ENCODE results near the gene LAT.

The LAT gene

GRCh38 chr16:29011112-29011511, 26.3 kb downstream of the LAT start:
- TF ChIP-seq CTCF (IDR thresholded peaks at IDR 0.05; ENCODE audit: low read depth, low read length) = no peak
- DNase-seq (ENCODE audit: extremely low read depth, low read depth) = no peak

- no peak for DNase-seq (ENCODE audit: extremely low read depth, low read depth)
- no peak for TF ChIP-seq CTCF (IDR thresholded peaks at IDR 0.05; ENCODE audit: low read depth, low read length)
Measured at GRCh38 chr16:29011851-29012250, 27.0 kb downstream of the LAT start.

- TF ChIP-seq CTCF (IDR thresholded peaks at IDR 0.05; ENCODE audit: low read depth, low read length) = no peak
- DNase-seq (ENCODE audit: extremely low read depth, low read depth) = no peak
Measured at GRCh38 chr16:29012913-29013553, 28.2 kb downstream of the LAT start.

- no peak for DNase-seq (ENCODE audit: extremely low read depth, low read depth)
- TF ChIP-seq CTCF (IDR thresholded peaks at IDR 0.05; ENCODE audit: low read depth, low read length) = no peak
Measured at GRCh38 chr16:29014561-29015069, 29.8 kb downstream of the LAT start.

GRCh38 chr16:29022196-29022595, 37.3 kb downstream of the LAT start:
- no peak for DNase-seq (ENCODE audit: extremely low read depth, low read depth)
- TF ChIP-seq CTCF (IDR thresholded peaks at IDR 0.05; ENCODE audit: low read depth, low read length) = no peak

GRCh38 chr16:29023279-29024277, 38.7 kb downstream of the LAT start:
- no peak for DNase-seq (ENCODE audit: extremely low read depth, low read depth)
- no peak for TF ChIP-seq CTCF (IDR thresholded peaks at IDR 0.05; ENCODE audit: low read depth, low read length)

- no peak for DNase-seq (ENCODE audit: extremely low read depth, low read depth)
- no peak for TF ChIP-seq CTCF (IDR thresholded peaks at IDR 0.05; ENCODE audit: low read depth, low read length)
Measured at GRCh38 chr16:29024278-29024677, 39.4 kb downstream of the LAT start.
